HG02981 (cell line): ENCODE results near the gene SARM1.

Experiments
- ATAC-seq: cut with Tn5 transposase; IDR thresholded peaks from one replicate; pipeline ENCODE4 v1.9.1; 2021; ENCODE audit warnings: mild to moderate bottlenecking, moderate library complexity; ENCODE audit not compliant: unreplicated experiment

The SARM1 gene

GRCh38 chr17:28367641-28368305 is 3.7 kb upstream of the SARM1 start:
- no peak for ATAC-seq

GRCh38 chr17:28368306-28368831 is 3.1 kb upstream of the SARM1 start:
- ATAC-seq = no peak

GRCh38 chr17:28368915-28369683 is 2.4 kb upstream of the SARM1 start:
- no peak for ATAC-seq

GRCh38 chr17:28369684-28370034 is 1.8 kb upstream of the SARM1 start:
- no peak for ATAC-seq

GRCh38 chr17:28370035-28370743 is 1.3 kb upstream of the SARM1 start, which contains the start of gene VTN:
Gene VTN (minus strand): TSS chr17:28370307. CDS start chr17:28370203, 104 bp downstream.
- ATAC-seq = no peak

- ATAC-seq = no peak
Observed at GRCh38 chr17:28370744-28371103, 770 bp upstream of the SARM1 start.

- ATAC-seq = peak; percentile 27
Observed at GRCh38 chr17:28372203-28372944, 880 bp downstream of the SARM1 start.

- no peak for ATAC-seq
Observed at GRCh38 chr17:28372945-28373274, 1.4 kb downstream of the SARM1 start.

GRCh38 chr17:28379814-28380801 is 8.6 kb downstream of the SARM1 start:
- ATAC-seq = no peak

- no peak for ATAC-seq
Observed at GRCh38 chr17:28381141-28381825, 9.8 kb downstream of the SARM1 start.

GRCh38 chr17:28384281-28385036 is 13.0 kb downstream of the SARM1 start:
- peak; percentile 73 for ATAC-seq

- peak; percentile 32 for ATAC-seq
Observed at GRCh38 chr17:28385037-28385400, 13.5 kb downstream of the SARM1 start.

GRCh38 chr17:28385406-28385805 is 13.9 kb downstream of the SARM1 start:
- ATAC-seq = no peak

- no peak for ATAC-seq
Observed at GRCh38 chr17:28386391-28386790, 14.9 kb downstream of the SARM1 start.

GRCh38 chr17:28388106-28388505 is 16.6 kb downstream of the SARM1 start:
- ATAC-seq = no peak

- no peak for ATAC-seq
Observed at GRCh38 chr17:28390141-28390540, 18.6 kb downstream of the SARM1 start.

GRCh38 chr17:28390563-28390962 is 19.1 kb downstream of the SARM1 start:
- ATAC-seq = no peak

GRCh38 chr17:28390984-28391383 is 19.5 kb downstream of the SARM1 start:
- no peak for ATAC-seq

GRCh38 chr17:28391401-28391800 is 19.9 kb downstream of the SARM1 start:
- ATAC-seq = no peak
